HG02943 (cell line): Measurements from ENCODE around the gene TERT.
"Not testable (repeated sequence)": the region's sequence is repeated elsewhere in the genome, so short reads cannot be mapped to it uniquely, and the experiment has no call there.

ENCODE experiments used
- ATAC-seq: cut with Tn5 transposase; IDR thresholded peaks from one replicate; pipeline ENCODE4 v1.9.1; 2021; ENCODE audit warnings: mild to moderate bottlenecking, low read depth, moderate library complexity; ENCODE audit not compliant: unreplicated experiment

Gene TERT

DNA sequence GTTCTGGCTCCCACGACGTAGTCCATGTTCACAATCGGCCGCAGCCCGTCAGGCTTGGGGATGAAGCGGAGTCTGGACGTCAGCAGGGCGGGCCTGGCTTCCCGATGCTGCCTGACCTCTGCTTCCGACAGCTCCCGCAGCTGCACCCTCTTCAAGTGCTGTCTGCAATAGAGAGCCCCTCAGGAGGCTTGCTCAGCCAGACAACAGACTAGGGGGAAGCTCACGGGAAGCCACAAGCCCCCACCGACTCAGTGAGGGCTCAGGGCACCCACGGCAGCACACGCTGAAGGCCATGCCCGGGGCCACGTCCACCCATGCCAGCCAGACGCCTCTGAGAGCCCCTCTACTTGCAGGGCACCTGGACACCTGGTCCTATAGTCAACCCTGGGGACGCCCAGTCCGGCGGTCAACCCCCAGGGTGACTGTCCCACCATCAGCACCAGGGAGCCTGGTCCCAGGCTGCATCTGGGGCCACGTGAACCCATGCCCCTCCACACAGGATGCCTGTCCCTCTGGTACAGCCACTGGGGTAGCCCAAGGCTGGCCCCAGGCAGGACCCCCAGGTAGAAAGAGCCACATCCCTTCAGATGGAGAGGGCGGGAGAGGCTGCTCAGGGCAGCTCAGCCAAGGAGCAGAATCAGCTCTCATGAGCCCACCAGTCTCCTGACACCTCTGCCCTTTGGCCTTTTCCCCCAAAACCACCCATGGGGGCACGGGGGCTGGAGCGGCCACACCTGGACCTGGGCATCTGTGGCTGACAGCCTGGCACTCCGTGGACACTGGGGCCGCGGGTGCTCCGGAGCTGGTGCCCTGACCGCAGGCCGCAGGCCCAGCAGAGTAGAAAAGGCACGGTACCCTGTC lies 14.5 kb downstream of the TERT start:
- no peak for ATAC-seq

DNA sequence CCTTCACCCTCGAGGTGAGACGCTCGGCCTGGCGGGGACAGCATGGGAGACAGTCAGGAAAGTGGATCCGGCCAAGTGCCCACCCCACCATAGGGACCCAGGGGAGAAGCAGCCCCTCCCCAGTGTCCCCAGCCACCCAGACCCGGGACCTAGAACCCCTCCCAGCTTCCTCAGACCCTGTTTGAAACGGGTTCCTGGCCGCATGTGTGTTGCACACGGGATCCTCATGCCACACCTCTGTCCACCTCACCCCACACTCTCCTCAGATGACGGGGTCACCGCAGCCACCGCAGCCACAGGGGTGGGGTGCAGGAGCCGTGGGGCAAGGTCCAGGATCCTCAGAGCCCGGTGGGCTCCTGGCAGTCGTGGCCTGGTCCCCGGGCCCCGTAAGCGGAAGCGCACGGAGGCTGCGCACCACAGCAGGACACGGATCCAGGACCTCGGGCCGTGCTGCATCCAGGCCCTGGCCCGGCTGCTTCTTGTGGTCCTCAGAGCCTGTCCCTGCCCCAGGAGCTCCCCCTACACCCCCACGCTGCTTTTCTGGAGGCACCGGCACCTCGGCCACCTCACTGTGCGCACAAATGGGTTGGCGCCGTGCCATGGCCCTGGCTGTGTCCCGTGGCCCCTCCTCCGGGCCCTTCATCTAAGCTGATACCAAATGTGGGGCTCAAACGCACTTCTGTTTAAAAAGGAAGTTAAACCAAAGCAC lies 15.3 kb downstream of the TERT start:
- no peak for ATAC-seq

DNA sequence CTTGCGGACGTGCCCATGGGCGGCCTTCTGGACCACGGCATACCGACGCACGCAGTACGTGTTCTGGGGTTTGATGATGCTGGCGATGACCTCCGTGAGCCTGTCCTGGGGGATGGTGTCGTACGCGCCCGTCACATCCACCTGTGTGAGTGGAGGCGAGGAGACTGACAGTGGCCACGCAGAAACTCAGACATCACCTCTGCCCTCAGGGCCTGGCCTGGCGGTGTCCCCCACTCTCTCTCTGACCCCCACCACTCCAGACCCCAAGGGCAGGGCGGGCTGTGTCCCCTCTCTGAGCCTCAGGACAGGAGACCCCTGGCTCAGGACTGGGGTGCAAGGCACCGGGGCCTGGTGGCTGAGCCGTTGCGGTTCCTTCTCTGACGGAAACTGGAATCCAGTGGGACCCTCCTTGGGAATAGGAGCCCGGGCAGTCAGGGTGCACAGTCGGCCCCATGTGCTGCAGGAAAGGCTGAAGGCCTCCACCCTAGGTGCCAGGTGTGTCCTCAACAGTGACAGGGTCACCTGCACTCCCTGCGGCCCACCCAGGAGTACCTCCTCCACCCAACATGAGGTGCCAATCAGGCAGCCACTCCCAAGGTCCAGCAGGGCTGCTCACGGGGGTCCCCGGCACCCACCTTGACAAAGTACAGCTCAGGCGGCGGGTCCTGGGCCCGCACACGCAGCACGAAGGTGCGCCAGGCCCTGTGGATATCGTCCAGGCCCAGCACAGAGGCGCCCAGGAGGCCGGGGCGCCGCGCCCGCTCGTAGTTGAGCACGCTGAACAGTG lies 16.0 kb downstream of the TERT start:
- no peak for ATAC-seq

DNA sequence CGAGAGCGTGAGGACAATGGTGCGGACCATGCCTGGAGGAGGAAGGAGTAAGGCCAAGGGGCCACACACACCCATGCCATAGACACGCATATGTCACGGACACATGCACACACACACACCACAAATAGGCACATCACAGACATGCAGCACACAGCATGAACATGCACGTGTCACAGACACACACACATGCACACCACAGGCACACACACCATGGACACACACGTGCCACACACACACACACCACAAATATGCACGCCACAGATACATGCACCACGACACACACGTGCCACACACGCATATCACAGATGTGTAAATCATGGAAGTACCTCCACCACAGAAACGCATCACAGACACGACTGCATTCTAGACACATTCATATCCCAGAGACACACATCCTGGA lies 16.7 kb downstream of the TERT start:
- ATAC-seq = no peak

DNA sequence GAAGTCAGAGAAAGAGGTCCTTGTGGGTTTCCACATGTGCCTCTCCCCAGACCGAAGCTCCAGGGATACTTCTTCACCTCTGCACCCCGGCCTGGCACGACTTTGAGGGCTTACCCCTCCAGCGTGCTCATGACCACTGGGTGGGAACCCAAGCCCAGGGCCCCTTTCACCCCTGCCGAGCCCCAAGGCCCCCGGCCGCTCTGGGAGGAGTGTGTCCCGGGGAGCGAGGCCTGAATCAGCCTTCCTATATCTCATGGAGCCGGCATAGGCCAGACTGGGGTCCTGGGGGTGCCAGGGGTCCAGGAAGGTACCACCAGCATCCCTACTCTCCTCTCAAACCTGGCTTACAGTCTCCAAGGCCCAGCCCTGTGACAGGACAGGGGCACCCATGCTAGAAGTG lies 17.1 kb downstream of the TERT start:
- ATAC-seq = no peak

DNA sequence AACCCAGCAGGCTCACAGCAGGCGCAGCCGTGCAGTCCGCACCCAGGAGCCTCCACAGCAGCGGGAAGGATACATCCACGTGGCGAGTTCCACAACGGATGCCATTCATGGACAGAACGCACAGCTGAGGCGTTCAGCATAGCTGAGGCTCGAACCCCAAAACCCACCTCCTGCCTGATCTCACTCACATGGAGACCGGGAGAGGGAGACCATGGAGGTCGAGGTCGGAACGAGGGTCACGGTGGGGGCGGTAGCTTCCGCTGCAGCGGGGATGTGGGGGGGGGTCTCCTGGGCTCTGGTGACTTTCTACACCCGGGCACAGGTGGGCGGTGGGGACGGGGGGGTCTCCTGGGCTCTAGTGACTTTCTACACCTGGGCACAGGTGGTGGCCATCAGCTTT lies 17.5 kb downstream of the TERT start:
- no peak for ATAC-seq

DNA sequence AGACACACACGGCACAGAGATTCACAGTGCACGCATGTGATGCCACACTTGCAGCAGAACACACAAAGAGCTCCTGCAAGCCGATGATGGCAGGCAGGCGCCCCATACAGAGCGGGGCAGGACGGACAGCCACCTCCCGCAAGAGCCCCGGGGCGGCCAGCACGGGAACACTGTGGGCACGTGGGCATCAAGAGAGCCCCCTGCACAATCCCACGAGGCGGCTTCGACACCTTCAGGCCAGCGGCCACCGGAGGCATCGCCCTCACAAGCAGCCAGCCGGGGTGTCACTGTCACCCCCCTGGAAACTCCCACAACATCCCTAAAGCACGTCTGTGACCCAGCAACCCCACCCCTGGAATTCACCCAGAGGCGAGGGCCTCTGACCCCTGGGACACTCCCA lies 17.9 kb downstream of the TERT start:
- ATAC-seq = no peak

DNA sequence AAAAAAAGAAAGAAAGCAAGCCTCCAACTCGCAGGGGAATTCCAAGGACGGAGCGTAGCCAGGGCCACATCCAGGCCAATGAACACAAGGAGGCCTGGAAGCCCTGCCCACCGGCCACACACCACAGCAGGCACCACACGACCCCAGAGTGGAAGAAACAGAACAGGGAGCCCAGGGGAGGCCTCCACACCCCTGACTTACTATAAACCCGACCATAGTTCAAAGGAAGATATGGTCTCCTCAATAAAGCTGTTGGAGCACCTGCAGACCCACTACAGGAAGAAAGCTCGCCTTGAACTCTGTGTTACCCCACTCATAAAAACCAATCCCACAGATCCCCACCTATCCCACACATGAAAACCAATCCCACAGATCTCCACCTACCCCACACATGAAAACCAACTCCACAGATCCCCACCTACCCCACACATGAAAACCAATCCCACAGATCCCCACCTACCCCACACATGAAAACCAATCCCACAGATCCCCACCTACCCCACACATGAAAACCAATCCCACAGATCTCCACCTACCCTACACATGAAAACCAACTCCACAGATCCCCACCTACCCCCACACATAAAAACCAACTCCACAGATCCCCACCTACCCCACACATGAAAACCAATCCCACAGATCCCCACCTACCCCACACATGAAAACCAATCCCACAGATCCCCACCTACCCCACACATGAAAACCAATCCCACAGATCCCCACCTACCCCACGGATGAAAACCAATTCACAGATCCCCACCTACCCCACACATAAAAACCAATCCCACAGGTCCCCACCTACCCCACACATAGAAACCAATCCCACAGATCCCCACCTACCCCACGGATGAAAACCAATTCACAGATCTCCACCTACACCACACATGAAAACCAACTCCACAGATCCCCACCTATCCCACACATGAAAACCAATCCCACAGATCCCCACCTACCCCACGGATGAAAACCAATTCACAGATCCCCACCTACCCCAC lies 19.2 kb downstream of the TERT start:
- ATAC-seq = not testable (repeated sequence)

DNA sequence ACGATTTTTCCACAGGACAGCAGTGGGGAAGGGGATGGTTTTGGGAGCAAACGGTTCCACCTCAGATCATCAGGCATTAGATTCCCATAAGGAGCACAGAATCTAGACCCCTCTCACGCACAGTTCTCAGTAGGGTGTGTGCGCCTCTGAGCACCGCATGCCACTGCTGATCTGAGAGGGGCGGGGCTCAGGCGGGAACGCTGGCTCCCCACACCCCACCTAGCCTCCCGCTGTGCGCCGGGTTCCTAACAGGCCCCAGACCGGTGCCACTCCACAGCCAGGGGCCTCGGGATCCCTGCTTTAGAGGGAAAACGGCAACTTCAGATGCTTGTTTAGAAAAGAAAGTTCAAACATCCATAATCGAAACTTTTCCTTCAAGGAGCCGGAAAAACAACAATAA lies 20.4 kb downstream of the TERT start:
- no peak for ATAC-seq

DNA sequence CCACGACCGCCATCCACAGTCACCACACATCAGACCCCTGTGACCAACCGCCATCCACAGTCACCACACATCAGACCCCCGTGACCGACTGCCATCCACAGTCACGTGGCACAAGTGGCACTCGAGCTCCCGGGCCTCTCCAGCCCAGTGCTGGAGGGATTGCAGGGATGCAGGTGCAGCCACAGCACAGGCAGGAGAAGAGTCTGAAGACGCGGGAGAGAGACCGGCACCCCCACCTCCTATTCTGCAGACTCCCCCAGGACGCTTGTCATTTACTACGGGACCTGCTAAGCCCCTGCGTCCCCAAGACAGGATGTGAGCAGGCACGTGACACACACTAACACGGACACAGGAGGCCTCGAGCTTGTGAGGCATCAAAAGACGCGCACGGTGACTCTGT lies 21.1 kb downstream of the TERT start:
- ATAC-seq = no peak

DNA sequence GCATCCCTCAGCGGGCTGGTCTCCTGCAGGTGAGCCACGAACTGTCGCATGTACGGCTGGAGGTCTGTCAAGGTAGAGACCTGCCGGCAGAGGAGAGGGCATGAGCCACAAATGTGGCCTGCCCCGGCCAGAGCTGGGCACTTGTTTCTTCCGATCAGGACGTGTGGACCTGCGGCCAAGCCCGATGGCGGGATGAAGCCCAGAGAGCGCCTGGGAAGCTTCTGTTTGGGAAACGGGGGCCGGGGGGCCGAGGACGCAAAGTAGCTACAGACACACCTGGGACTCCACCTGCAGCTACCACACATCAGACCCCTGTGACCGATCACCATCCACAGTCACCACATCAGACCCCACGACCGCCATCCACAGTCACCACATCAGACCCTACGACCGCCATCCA lies 22.7 kb downstream of the TERT start:
- no peak for ATAC-seq

DNA sequence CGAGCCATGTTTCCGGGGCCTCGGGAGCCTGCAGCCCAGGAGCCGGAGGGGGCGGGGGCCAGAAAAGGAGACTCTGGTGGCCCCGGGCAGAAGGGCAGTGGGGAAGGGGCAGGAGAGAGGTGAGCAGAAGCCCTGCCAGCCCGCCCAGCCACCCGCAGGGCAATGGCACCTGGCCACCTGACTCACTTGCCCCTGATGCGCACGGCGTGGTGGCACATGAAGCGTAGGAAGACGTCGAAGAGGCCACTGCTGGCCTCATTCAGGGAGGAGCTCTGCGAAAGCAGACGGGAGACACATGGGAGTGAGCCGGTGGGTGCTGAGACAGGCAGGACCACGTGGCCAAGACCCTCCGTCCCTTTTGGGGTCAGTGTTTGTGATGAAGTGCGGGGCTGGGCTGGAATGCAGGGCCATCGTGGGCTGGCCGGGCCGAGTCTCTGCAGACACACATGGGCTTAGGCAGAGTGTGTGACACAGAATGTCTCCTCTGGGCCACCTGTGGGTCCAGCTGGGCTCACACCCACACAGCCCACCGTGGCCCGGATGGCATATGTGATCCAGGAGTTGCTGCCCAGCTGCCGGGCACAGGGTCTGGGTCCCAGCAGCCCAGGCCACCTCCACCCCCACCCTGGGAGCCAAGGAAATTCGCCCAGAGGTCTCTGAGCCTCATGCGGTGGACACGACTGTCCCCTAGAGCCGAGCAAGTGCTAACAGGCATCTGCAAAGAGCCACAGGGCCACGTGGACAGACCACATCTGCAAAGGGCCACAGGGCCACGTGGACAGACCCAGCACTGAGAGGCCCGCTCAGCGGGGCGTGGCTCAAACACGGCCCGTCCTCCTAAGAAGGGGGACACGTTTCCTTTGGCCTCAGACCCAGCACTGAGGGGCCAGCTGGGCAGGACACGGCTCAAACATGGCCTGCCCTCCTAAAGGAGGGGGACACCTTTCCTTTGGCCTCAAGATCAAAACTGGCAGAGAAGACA lies 23.6 kb downstream of the TERT start:
- no peak for ATAC-seq

DNA sequence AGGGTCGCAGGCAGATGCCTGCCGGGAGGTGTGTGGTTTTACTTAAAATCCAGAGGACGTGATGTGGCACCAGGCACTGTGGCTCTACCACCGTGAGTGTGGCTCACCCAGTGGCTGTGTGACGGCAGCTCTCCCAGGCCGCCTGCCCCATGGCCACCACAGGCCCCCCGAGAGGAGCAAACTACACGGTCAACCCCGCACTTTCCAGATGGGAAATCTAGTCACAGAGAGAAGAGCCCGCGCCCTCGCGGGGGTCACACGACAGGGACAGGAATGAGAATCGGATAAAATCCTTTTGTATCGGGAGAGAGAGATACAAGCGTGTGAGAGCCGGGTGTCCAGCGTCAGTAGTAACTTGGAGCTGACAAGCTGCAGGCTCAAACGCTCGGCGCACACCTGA lies 24.4 kb downstream of the TERT start:
- no peak for ATAC-seq

DNA sequence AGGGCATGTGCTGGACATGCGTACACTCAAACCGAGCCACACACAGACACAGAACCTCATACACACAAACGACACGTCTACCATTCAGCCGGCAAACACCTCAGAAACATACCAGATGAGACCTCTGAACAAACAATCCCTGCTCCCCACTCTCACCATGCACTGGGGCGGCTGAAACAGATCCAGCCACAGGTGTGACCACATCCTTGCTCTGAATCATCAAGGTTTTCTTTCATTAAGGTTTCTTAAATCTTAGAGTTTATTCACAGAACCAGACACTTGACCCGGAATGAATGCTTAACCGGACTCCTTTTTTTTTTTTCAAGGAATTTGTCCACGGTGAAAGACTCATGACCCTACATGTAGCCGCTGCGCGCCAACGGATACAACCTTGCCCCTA lies 26.2 kb downstream of the TERT start:
- ATAC-seq = no peak

DNA sequence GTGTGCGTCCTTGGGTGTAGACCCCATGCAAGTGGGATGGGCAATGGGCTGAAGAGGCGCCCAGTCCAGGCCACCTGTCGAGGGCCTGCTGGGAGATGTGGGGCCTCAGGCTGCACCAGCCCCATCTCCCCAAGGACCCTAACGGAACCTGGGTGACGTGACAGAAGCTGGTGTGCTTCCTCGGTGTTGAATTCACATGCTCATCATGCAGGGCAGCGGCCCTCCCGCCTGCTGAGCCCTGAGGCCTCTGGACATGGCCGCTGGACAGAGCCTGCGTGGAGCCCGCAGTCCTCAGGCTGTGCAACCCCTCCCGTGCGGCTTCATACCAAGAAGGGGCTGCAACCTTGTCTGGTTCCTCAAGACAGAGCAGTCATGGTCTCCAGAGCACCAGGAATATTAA lies 26.8 kb downstream of the TERT start:
- no peak for ATAC-seq

DNA sequence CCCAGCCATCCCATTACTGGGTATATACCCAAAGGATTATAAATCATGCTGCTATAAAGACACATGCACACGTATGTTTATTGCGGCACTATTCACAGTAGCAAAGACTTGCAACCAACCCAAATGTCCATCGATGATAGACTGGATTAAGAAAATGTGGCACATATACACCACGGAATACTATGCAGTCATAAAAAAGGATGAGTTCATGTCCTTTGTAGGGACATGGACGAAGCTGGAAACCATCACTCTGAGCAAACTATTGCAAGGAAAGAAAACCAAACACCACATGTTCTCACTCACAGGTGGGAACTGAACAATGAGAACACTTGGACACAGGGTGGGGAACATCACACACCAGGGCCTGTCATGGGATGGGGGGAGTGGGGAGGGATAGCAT lies 27.4 kb downstream of the TERT start:
- not testable (repeated sequence) for ATAC-seq

DNA sequence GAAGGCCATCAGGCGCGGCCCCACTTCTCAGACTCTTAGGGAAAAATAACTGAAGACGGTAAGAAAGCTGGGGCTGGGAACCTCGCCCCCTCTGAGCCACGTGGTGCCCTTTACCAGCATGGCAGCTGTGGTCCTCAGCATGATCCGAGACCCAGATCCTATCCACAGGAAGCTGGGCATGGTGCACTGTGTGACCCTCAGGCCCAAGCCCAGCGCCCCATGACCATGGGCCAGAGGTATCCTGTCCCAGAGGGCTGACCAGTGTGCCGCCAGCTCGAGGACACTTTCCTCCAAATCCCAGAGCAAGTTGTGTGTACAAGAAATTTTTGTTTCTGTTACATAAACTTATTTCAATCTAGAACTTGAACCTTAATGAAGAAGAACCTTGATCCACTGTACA lies 28.1 kb downstream of the TERT start:
- no peak for ATAC-seq

DNA sequence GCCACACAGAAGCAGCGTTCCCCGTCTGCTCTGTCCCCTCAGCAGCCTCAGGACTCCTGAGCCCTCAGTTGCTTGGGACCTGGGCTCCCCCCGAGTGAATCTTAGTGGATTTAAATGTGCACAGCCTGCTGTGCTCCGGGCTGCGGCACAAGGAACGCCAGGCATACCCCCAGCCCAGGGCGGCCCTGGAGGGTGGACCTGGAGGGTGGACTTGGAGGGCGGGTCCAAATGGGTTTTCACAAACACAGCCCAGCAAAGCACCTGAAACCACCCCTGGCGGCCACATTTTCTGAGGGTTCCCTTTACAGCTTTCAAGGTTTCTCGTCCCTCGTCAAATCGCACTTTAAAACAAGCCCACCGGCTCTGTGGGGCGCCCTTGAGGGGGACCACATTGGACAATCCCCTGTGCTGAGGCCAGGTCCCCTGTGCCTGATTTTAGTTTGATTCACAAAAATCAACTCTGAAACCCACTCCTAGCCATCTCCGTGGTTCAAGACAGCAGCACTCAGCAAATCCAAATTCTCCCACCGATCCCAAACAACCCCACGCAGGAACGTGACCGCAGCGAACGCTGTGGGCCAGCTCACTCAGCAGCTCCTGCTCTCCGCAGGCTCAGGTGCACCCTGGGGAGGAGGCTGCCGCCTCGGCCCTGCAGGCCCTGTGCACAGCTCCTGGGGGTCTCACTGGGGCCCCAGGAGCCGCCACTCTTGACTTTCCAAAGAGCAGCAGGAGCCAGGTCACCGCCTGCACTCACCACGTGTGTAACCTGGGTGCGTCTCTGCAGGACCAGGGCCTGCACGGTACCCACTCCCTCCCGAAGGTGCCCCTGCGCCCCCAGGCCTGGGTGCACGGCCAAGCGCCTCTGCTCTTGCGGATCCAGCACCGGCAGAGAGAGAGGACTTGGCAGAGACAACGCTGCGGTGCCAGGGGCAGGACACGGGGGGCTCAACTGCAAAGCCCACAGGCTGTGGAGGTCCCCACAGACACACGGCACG lies 29.1 kb downstream of the TERT start:
- no peak for ATAC-seq
